ENCODE data around the gene CEP55.

Gene CEP55

DNA sequence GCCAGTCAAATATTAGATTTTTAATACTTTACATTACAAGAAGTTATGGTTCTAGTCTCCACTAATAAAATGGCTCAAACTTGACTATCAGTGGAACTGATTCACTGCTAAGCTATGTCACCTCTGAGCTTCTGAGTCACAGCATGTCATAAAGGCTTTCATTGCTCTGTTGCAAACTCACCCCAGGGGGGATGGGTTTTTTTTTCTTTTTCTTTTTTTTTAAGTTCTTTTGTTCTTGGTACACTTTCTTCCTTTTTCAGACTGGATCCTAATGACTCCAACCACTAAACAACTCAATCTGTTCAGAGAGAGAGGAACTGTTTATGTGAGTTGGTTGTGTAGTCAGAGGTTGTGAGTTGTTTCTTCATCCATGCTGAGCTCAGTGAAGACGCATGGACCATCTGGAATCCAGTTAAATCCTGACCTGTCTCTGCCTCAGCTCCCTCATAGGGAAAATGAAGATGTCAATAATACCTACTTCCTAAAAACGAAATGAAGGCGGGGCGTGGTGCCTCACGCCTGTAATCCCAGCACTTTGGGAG lies 25.2 kb upstream of the CEP55 start:
- no peak for DNase-seq

- no peak for DNase-seq
These were observed 23.3 kb upstream of the CEP55 start for GRCh38 chr10:93473161-93473560.

DNA sequence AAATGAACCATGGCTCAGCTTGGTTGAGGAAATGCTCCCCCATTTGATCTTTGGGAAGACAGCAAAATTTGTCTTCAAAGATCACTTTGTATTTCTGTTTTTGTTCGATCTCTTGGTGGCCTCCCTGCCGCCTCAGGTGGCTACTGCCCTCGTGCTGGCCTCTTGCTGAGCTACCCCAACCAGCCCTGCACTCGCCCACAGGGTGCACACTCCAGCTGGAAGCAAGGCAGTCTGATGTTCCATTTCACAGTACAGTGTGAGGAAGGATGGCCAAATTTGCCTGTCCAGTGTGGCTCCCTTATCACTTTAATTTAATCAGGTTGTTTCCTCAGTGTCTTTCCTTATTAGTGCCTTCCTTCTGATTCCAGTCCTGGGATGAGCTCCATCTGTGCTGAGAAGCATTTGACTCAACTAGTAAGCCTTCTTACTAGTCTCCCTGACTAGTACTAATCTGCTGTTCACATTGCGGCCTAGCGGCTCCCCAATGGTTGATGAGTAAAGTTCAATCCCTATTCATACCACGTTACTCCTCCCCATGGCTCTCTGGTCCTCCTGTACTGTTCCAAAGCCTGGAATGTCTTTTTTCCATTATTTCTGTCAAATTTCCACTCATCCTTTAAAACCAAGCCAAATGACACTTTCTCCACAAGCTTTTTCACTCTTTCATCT lies 22.5 kb upstream of the CEP55 start:
- DNase-seq, result no peak

GRCh38 chr10:93475227-93475626 lies 21.2 kb upstream of the CEP55 start:
- no peak for DNase-seq

DNA sequence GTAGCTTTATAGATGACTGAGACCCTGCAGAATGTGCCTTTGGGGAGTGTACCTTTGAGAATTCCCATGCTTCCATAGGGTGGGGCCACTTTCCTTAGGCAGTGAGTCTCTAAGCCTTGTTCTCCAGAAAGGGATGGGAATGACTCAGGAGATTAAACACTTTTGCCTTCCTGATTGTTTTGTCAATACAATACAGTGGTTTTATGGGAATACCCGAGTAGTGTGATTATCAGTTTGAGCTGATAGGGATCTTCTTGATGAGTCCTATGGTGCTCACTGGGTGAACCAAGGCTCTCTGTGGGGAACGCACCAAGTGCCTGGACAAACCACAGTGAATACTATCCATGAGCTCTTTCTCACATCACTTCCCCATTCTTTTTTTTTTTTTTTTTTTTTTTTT lies 20.5 kb upstream of the CEP55 start:
- DNase-seq, result no peak

- DNase-seq, result no peak
These were observed 19.7 kb upstream of the CEP55 start for GRCh38 chr10:93476756-93477155.

- no peak for DNase-seq
These were observed 17.5 kb upstream of the CEP55 start for GRCh38 chr10:93478873-93479272.

DNA sequence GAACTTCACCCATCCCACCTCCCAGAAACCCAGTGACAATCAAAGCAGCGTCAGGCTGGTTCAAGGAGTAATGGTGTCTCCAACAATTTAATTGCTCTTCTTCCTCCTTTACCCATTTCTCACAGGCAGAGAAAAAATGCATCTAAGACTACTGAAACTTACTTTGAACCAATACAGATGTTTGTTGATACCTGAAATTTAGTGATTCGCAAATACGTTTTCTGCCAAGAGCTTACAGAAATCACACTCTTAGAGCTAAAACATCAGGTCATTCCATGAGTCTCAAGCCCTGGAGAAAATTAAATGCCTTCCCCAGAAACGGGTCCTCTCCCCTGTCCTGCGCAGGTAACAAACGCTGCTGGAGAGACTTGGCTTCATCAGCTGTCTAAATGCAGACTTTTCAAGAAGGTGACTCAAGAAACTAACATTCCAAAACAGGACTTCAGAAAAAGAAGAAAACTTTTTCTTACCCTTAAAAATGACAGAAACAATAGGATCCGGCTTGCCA lies 14.7 kb upstream of the CEP55 start:
- DNase-seq, result no peak

GRCh38 chr10:93482145-93482834 lies 14.1 kb upstream of the CEP55 start, which contains the start of gene MYOF:
TSS of gene MYOF (minus strand) at chr10:93482334. CDS start at chr10:93482194, 140 bp downstream.
- DNase-seq, result peak; percentile 52

- no peak for DNase-seq
These were observed 10.7 kb upstream of the CEP55 start for GRCh38 chr10:93485690-93486089.

DNA sequence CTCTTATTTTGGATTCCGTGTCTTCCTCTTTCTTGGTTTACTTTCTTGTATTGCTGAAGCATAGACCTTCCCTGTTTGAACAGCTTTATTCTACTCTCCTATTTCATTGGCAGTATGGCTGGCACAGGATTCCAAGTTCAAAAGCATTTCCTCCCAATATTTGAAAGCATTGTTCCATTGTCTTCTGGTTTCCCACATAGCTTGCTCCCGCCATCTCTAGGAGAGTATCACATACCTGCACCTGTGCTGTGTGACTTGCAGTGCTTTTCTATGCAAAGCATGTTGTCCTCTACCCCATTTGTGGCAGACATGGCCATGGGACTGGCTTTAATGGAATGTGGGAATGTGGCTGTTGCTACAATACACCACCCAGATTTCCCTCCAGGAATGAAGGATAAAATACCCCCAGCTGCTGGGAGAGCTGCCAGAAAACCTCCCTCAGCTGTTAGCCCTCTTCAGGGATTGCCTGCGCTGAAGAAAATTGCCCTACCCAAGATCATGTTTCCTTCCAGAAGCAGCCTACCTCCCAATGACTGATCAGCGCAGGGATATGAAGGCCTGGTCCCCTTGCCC lies 7.4 kb upstream of the CEP55 start:
- DNase-seq, result no peak

GRCh38 chr10:93491602-93492121 lies 4.8 kb upstream of the CEP55 start:
- no peak for DNase-seq

DNA sequence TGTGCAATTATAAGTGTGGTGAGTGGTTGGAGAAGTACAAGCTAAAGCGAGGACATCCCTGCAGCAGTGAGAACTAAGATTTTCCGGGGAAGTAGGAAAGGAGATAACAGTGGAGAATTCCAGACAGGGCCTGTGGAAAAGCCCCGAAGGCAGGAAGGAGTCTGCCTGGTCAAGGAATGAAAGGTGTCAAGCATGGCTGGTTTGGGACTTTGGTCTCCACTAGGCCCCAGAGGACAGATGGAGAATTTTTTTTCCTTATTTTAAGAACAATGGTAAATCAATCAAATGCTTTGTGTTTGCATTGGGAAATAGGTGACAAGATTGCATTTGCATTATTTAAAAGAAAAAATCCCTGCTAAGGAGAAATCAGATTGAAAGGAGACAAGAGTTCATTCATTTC lies 3.2 kb upstream of the CEP55 start:
- no peak for DNase-seq

DNA sequence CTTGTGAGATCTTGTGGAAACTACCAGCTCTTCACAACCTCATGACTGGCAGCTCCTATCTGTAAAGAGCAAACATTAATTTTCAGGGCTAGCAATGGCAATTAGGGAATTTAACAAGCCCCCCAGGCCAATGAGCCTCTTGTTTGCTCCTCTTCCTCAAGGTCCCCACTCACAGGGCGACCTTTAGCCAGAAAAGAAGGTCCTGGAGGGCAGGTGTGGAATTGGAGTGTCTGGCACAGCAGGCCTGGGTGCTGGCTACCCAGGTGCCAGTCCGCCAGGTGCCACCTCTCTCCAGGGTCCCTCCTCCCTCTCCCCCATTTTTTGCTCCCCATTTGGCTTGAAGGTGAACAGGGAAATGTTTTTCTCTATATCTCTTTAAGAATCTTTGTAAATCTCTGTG lies 1.9 kb upstream of the CEP55 start:
- DNase-seq, result no peak

- DNase-seq, result peak; percentile 21
These were observed 624 bp upstream of the CEP55 start for GRCh38 chr10:93495654-93496321.

GRCh38 chr10:93498166-93498565 lies 1.8 kb downstream of the CEP55 start:
- no peak for DNase-seq

DNA sequence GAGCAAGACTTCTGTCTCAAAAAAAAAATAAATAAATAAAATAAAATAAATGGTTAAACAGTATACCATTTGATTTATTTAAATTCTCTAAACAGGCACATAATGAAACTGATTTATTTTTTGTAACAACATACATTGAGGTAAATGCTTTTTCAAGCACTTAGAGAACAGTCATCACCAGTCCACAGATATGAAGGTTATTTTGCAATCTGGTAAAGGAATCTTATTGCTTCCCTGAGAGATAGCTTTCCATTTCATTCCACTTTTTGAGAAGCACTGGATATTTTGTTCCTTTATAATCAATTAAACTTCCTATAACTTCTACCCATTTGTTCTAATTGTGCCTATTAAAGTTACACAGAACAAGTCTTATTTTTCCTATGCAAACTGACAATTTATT lies 5.2 kb downstream of the CEP55 start:
- DNase-seq, result no peak

DNA sequence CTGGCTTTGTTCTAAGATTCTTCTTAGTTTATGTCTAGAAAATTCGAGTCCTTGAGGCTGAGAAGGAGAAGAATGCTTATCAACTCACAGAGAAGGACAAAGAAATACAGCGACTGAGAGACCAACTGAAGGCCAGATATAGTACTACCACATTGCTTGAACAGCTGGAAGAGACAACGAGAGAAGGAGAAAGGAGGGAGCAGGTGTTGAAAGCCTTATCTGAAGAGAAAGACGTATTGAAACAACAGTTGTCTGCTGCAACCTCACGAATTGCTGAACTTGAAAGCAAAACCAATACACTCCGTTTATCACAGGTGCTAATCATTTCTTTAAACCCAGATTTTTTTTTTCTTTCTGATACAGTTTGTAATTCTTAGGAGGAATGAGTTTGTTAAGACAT lies 6.7 kb downstream of the CEP55 start:
- no peak for DNase-seq

DNA sequence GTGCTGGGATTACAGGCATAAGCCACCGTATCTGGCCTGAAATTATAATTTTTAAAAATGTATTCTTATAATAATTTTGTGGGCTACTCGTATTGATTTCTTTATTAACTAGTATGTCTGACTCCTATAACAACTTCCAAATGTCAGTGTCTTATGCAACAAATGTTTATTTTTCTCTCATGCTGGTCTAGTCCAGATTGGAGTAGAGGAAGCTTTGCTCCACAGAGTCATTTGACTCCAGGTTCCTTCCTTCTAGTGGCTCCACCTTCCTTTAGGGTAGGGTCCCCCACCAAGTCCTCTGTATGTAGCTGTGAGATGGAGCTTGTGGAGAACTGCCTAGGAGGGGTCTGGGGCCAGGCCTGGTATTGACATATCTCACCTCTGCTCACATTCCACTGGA lies 8.7 kb downstream of the CEP55 start:
- DNase-seq, result no peak

- DNase-seq, result no peak
These were observed 13.4 kb downstream of the CEP55 start for GRCh38 chr10:93509816-93510215.

- no peak for DNase-seq
These were observed 16.2 kb downstream of the CEP55 start for GRCh38 chr10:93512565-93512964.

DNA sequence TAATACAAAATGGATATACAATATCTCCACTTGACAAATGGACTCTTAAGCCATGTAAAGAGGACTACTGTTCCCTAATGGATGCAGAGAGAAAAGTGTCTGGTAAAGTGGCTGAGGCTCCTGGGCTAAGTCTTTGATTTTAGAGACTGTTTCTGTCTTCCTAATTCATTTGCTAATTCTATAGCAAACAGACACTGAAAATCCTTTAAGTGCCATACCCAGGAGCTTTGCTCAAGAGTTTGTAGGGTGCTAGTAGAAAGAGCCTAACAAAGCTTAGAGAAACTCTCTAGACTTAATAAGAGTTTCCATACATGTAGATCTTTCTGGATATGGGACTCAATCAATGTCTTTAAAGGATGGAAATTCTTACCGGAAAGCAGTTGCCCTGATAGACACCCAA lies 16.7 kb downstream of the CEP55 start:
- no peak for DNase-seq

- DNase-seq, result no peak
These were observed 18.1 kb downstream of the CEP55 start for GRCh38 chr10:93514521-93514920.
